PC-9 (cell line): ENCODE results near the gene SREBF2.

Experiments
- EZH2 ChIP-seq: fragments of 200-600 bp; sonication (generic); IDR thresholded peaks from 2 replicates; pipeline ENCODE4 v1.8.0; 2017; ENCODE audit warnings: antibody characterized with exemption, low read depth
- TF ChIP-seq, protein P1 (sequence below): fragments of 200-600 bp; sonication (generic); conservative IDR thresholded peaks from 2 replicates; pipeline ENCODE4 v1.6.1; 2017; ENCODE audit warnings: mixed run types, antibody characterized with exemption, mild to moderate bottlenecking, moderate library complexity

GRCh38 chr22:41810022-41810421 is 22.9 kb upstream of the SREBF2 start:
- TF ChIP-seq, protein P1, sequence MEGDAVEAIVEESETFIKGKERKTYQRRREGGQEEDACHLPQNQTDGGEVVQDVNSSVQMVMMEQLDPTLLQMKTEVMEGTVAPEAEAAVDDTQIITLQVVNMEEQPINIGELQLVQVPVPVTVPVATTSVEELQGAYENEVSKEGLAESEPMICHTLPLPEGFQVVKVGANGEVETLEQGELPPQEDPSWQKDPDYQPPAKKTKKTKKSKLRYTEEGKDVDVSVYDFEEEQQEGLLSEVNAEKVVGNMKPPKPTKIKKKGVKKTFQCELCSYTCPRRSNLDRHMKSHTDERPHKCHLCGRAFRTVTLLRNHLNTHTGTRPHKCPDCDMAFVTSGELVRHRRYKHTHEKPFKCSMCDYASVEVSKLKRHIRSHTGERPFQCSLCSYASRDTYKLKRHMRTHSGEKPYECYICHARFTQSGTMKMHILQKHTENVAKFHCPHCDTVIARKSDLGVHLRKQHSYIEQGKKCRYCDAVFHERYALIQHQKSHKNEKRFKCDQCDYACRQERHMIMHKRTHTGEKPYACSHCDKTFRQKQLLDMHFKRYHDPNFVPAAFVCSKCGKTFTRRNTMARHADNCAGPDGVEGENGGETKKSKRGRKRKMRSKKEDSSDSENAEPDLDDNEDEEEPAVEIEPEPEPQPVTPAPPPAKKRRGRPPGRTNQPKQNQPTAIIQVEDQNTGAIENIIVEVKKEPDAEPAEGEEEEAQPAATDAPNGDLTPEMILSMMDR: no peak
- TF ChIP-seq EZH2: no peak
